NOMO-1 treated with dmso at 0.1 percent for 144 hours (cell line): ENCODE measurements around the gene DLG2.

Experiments
- DNase-seq: peaks from one replicate; lab custom pipeline; 2025; ENCODE audit not compliant: unreplicated experiment; lab: John Stamatoyannopoulos, UW

DLG2 gene

DNA sequence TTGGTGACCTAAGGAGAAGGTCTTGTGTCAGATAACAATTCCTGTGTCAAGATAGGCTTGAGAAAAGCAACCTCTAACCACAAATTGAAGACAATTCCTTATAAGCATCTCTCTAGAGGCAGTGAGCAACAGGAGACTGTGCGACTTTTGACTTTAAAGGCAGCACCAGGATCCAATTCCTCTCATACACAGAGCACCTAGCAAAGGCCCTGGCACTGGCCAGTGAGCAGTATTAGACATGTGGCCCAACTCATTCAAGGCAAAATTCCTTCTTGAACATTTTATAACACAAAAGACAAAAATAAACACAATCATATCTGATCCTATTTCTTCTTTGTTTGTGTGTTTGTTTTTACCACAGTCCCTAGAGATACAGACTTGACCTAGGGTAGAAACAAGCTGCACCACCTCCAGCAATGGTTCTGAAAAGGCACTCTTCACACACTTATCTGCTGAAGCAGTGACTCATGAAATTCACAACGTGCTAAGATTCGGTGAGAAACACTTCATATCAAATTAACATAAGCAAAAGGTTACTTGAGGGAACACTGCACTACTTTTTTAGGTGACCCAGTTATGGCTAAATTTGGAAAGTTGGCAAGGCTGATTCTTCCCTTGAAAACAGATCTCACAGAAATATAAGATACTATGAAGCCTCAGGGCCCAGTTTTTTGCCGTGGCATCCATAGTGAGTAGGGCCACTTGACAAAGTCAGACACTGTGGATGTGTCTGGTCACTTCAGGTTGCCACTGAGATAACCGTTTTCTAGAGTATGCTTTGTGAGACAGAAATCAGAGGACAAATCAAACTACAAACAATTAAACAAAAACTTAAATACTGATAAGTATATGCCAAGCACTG, 1018.9 kb downstream of the DLG2 start:
- DNase-seq, result no peak

DNA sequence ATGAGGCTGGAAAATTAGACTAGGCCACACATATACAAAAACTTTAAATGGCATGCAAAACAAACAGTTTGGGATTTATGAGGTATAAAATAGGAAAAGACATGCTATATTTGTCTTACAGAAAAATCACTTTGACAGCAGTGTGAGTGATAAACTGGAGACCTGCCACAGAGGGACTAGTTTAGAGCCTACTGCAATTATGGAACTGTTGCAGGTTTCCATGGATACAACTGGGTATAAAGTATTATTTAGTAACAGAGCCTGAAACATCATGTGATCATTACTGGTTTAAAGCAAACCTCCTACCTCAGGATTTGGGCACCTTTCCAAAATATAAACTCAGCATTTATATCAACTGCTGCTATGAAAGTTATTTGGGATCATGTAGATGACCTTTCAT, 1032.5 kb downstream of the DLG2 start:
- DNase-seq, result no peak

DNA sequence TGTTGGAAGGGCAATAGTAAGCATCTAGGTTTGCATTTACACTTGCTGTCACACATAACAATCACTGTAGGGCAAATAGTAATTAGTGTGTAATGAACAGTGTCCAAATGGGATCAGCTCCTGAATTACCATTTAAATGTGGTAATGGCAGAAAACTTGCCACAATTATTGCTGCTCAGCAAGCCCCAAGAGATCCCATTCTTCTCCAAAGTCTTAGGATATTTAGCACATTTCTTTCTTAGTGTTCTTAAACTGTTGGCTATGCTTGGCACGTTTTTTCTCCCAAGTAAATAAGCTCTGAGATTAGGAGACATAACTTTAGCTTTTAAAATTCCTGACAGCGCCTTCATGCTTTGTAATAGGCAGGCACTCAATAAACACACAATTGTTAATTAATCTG, 1037.0 kb downstream of the DLG2 start:
- DNase-seq, result no peak

DNA sequence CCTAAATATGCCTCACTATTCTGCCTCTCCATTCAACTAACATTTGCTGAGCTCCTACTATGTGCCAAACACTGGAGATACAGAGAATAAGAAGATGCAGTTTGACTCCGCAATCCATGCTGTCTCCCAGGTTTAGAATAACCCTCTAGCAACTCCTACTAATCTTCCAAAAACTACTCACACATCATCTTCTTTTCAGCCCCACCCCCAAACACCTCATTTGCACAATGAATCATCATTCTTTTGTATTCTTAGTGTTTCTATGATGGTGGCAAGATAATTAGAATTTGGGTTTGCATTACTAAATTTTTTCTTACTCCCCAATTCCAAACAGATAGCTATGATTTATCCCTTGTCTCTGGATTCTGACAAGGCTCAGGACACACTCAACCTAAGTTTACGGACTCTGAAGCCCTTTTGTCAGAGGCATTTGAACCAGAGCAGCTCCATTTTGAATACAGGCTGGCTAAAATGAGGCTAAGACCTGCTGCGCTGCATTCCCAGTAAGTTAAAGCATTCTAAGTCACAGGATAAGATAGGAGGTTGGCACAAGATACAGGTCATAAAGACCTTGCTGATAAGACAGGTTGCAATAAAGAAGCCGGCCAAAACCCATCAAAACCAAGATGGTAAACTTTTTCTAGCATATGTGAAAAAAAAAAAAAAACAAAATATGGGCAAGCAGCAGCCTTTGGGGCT, 1038.9 kb downstream of the DLG2 start:
- DNase-seq, result no peak

DNA sequence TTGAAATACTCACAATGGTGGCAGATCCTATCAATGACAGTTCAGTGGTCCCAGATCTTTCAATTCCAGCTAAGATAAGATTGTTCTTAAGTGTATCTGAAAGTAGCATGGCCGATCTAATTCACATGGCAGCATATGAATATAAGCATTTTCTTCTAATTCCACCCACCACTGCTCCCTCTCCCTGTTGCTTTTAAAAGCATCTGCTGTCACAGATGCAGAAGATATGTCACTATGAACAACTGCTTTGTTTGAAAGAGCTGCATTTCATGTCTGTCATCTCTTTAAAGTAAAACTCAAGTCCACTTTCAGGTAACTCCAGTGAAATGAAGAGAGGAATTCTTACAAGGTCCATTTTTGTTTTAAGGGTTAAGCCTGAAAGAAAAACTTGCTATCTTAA, 1044.0 kb downstream of the DLG2 start:
- DNase-seq, result no peak

DNA sequence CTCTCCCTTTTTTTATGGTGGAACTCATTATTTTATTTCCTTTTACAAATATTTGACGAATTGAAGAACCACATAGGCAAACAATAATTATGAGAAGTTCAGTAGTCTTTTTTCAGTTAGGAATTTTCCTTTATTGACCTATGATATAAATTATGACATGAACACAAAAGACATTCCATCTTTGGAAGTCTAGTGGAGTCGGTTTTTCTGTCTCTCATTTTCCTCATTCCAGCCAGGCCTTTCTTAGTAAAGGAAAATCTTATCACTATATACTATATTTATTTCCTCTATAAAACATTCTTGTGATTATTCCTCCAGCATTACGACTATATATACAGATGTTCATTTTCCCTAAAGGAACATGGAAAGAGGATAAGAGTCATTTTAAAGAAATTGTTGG, 1046.1 kb downstream of the DLG2 start:
- DNase-seq, result no peak

DNA sequence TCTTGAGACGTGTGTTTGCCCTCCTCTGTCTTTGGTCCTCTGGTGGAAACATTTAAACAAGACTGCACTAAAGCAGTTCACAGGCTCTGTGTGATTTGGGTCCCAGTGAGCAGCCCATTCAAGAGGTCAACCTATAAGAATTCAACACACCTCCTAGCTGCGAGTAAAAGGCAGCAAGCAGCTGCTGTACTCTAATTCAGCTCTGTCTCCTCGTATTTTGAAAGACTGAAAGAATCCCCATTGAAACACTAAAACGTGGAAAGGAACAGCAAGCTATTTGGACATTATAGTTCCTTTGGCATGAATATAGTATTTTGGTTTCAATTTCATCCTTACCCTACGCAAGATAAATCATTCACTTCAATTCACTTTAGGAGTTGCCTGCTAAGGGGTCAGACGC, 1046.7 kb downstream of the DLG2 start:
- DNase-seq, result no peak

DNA sequence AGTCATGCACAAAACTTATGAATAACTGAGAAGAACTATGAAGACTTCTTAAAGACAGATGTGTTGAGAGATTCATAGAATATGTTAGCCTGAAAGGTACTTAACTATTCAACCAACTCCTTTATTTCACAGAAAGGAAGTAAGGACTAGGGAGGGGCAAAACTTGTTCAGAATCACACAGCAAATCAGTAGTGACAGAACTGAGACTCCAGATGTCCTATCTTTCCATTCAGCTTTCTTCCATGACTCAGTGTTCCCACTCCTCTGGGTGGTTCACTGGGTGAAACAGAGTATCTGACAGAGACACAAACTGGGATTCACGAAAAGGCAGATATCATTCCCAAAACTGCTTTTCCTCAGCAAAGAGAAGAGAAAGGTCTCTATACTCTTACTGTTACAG, 1053.3 kb downstream of the DLG2 start:
- no peak for DNase-seq

DNA sequence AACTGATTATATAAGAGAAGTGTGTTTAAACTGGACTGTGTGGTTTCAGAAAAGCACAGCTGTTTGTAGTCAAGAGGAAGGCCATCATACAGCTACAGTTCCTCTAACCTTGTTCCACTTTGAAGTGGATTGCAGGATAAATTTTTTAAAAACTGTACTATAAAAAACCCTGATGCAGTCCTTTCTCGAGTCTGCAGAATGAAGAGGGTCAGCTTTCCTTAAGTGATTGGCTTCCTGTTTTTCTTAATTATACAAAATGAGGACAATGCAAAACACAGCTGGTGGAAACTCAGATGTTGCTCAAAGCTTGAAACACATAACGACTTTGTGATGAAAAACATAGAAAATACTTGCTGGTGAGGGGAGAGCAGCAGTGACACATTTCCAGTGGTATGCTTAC, 1060.5 kb downstream of the DLG2 start:
- DNase-seq, result no peak

DNA sequence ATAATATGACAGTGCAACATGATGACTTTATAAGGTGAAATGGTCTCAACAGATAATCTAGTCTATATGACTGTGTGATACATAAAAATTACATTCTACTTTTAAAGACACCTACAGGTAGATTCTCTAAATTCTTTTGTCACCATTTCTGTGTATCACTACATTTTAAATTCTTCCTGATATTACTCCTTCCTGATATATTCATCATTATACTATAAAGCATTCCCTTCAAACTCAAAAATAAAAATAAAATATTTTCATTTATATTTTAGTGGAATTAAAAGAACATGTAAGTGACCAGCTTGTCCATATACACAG, 1062.3 kb downstream of the DLG2 start:
- DNase-seq, result no peak

DNA sequence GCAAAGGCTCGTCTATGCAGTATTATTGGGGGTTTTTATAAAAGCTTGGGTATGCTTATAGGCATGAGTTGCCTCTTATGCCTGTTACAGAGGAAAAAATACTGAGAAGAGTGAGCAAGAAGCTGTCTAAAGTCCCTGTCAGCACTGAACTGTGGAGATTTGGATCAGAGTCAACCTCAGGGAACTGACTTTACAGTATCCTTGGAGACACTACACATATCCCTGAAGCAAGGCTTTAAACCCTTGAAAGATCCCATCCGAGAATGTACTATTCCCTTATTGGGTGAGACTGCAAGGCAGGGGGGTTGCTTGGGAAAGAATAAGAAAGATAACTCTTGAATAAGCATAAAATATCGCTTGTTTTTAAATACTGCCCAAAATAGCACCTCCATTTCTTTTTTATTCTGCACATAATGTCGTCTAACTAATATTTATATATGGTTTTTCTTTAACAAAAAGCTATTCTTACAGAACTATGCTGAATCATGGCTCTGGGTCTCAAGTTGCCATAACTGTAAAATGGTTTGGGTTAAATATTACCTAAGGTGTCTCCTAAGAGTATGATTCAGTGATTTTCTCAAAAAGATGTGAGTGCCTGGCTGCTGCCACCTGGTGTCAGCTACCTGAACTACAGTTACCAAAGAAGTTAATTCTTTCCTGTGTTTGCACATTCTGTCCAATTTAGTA, 1062.8 kb downstream of the DLG2 start:
- DNase-seq, result no peak

DNA sequence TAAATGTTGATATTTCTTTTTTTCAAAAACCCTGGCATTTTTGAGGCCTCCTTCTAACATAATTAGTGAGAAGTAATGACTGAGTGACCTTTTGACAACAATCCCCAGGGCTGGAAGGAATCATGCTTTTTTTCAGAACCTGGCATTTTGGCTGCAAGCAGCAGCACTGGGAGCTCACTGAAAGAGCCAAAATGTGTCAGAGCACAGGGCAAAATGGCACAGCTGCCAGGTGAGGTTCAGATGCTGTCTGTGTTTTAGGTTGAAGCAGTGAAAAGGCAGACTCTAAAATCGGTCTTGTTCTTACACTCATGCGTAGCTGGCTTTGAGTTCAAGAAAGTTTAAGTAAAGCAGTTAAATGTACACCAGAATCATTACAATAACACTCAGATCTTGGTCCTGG, 1063.8 kb downstream of the DLG2 start:
- no peak for DNase-seq

DNA sequence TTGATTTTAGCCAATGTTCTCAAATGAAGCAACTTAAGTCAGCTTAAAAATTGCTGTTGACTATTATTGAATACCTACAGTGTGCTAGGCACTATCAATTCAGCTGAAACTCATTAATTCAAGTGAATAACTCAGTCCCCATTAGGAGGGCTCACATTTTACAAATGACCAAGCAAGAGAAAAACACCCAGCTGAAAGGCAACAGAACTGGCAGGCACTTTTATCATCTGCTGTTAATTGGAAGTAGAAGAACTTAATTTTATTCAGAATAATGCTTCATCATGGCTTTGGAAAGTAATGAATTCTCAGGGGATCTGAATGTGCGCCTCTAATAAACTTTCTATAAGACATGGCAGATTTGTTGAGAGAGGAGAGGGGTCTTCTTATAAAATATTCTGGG, 1066.9 kb downstream of the DLG2 start:
- no peak for DNase-seq

DNA sequence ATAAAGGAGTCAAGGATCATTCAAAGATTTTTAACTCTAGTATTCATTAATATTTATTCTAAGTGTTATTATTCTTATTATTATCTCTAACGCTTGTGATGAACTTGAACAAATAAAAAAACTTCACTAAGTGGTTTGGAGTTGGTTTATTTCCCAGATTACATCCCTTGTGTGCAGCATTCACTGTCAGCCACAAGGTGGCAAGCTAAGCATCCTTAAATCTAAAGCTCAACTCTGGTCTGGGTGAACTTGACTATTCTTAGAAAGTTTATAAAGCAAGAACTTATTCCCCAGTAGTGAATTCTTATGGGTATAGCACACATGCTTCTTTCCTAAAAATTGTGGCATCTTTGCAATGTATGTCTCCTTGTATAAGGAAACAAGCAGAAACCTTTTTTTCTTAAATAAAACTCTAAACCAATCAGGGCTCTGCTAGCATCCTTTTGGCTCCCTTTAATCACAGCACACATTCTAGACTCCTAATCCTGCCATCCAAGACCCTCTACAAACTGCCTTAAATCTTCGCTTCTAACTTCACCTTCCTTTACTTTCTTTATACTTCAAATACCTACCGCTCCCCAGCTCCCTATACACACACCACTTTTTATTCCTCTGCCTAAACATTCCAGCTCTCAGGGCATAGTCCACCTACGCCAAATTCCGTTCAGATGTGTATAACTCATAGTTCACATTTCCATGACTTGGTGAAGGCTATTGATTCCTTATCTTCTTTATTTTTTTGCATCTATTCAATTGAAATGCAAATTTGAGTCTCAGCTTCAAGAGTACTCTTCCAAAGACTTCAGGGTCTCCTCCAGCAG, 1068.8 kb downstream of the DLG2 start:
- DNase-seq, result no peak

DNA sequence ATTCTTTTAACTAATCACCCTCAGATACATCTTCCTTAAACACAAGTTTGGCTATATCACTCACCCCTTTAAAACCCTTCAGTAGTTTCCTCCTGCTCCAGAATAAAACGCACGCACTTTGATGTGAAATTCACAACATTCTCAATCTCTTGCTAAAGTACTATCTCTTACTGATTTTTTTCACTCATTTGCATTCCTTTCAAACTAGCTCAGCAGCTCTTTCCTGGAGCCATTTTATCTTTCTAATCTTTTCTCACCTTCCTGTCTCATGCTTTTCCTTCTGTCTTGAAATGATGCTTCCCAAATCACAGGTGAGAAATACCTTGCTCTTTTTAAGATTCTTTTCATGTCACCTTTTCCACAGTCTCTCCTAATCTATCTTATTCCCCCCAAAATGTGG, 1074.4 kb downstream of the DLG2 start:
- no peak for DNase-seq

DNA sequence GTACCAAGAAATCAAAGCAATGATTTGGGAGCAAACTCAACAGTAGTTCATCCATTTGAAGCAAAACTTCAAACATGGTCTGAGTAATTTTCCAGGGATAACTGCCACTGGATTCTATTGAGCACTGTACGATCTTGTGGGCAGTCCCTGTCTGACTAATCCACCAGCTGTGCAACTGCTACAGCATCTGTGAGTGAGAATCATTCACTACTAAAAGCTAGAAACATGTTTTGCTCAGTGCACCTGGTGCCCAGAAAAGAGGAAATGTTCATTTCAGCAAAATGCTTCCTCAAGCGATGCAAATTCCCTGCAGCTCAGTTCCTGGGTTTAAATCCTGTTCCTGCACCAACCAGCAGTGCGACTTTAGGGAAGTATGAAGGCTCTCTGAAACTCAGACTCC, 1077.9 kb downstream of the DLG2 start:
- no peak for DNase-seq

DNA sequence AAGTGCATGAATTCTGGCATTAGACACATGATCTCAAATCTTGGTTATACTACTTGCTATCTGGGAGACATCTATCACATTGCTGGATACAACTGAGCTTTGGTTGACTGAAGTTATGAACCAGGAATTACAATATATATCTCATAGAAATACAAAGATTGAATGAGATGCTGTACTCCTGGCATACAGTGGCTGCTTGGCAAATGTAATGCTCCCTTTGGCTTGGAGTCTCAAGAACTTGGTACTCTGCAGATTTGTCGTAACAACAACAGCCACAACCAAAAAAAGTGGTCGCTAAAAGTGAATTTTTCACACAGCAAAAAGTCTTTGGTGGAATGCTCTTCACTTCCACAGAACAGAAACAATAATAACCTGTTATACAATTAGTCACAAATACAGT, 1082.6 kb downstream of the DLG2 start:
- DNase-seq, result no peak

DNA sequence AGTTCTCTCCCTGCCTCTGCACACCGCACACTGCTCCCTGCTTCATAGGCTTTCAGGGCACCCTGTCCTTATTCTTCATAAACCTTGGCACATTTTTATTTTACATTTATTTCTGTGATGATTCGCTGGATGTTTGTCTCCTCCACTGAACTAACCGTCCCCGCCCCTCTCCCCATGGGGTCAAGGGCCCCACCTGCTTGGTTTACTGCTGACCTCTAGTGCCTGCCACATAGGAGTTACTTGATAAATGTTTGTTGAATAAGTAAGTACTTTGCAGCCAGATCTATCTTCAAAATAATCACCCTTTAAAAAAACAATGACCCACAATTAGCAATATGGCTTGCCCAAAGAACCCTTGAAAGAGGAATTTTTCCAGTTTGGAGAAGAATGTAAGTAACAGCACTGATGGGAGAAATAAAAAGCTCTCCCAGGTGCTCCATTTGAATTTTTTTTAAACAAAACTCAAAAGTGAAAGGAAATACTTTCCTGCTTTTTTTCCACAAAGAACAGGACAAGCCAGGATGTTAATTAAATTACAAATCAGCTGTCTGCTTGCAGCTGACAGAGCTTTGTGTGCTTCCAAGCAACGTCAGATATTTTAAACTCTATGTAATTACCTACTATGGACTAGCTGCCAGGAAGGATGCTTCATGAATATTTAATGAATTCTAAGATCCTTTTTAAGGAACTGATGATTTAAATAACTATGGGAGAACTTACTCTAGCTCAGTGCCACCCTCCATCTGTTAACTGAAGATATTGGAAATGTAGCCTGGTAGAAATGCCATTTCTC, 1083.6 kb downstream of the DLG2 start:
- DNase-seq, result no peak

DNA sequence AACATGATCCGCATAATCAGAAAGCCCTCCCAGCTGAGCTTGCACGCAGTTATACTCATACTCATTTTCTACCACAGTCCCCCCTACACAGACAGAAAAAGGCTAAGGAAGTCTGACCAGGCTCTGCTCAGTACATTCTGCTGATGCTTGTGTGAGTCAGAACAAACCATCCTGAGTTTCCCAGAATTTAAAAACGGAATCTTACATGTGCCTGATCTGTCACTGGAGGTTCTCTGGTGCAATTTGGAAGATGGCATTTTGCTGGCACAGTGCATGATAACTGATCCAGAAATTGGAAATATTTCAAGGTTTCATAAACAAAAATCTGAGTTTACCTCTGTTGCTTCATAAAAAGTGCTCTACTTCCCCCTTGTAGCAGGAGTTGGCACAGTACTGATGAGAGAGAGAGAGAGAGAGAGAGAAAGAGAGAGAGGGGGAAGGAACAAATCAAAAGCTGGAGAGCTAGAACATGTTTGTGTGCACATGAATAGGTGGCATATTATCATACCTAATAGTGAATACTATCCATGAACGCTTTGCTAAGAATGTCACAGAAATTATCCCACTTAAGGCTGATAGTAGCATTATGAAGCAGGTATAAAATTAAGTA, 1085.3 kb downstream of the DLG2 start:
- DNase-seq, result no peak

DNA sequence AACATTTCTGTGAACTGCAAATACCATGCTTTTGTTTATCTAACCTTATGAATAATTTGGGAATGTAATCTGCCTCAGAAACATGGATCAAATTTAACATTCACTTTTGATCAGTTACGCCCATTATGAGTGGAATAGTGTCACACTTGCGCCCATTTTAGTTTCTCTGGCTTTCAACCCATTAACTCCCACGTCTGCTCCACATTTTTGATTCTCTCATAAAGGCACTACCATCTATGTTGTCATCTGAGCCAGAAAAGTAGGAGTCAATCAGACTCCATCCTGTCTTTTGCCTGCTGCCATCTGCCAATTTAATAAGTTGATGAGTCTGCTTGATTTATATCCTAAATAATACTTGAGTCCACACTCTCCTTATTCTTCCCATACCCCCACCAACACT, 1090.7 kb downstream of the DLG2 start:
- DNase-seq, result no peak
